Suprapubic skin (tissue), 4 donors: Measurements from ENCODE around the gene TMEM187. TPM values are rescaled to one million over a fixed set of nuclear protein-coding genes. Genes with fewer than 3 reads are reported as not detected.

Experiments
- DNase-seq, 2 donors: peaks; one replicate each; pipeline ENCODE4 v3.0.0-alpha.2; 2019; ENCODE audit warnings: low spot score in 2 of 2
- H3K27ac ChIP-seq: fragments of 200-600 bp; sonication (generic); one replicate; pipeline ENCODE4 v1.5.1; 2019
- H3K27me3 ChIP-seq: fragments of 200-600 bp; sonication (generic); one replicate; pipeline ENCODE4 v1.5.1; 2019
- H3K36me3 ChIP-seq: fragments of 200-600 bp; sonication (generic); one replicate; pipeline ENCODE4 v1.5.1; 2019
- H3K4me1 ChIP-seq: fragments of 200-600 bp; sonication (generic); one replicate; pipeline ENCODE4 v1.5.1; 2019
- H3K4me3 ChIP-seq: fragments of 200-600 bp; sonication (generic); one replicate; pipeline ENCODE4 v1.5.1; 2019; ENCODE audit warnings: mild to moderate bottlenecking
- H3K9me3 ChIP-seq: fragments of 200-600 bp; sonication (generic); one replicate; pipeline ENCODE4 v1.5.1; 2019
- EP300 ChIP-seq: sonication (generic); formaldehyde crosslinking; IDR thresholded peaks from one replicate; pipeline ENCODE4 v1.6.1; 2017; ENCODE audit warnings: antibody characterized with exemption
- POLR2A ChIP-seq, 2 donors: fragments of 450-650 bp; IDR thresholded peaks; one replicate each; pipeline ENCODE4 v1.6.1; 2017; ENCODE audit warnings: antibody characterized with exemption in 2 of 2, mild to moderate bottlenecking in 2 of 2, moderate library complexity in 2 of 2
- POLR2AphosphoS5 ChIP-seq, 3 donors: sonication (generic); formaldehyde crosslinking; IDR thresholded peaks; one replicate each; pipeline ENCODE4 v1.6.1; 2017; ENCODE audit warnings: antibody characterized with exemption in 3 of 3
- WGBS: methylation state at CpG from one replicate; pipeline ENCODE4 v1.1.5; 2018; 5-methylcytosine and 5-hydroxymethylcytosine counted together
- total RNA-seq, 4 donors: library from RNA; depleted of rRNA; stranded (reverse); fragments of >200 nt; gene quantifications; one replicate each; pipeline ENCODE4 v1.1.0, GENCODE V29; 2016
- TF ChIP-seq, protein P1 (sequence below), 2 donors: fragments of 200-600 bp in 1 of 2; fragments of 450-650 bp in 1 of 2; sonication (generic) in 1 of 2; IDR thresholded peaks; one replicate each; pipeline ENCODE4 v1.5.1; 2016 to 2019; ENCODE audit warnings: antibody characterized with exemption in 2 of 2, mild to moderate bottlenecking in 1 of 2, moderate library complexity in 1 of 2

The TMEM187 gene
- total RNA-seq, 4 donors from 2014 or later = 7.8 to 10.7 (median 8.6) TPM

DNA sequence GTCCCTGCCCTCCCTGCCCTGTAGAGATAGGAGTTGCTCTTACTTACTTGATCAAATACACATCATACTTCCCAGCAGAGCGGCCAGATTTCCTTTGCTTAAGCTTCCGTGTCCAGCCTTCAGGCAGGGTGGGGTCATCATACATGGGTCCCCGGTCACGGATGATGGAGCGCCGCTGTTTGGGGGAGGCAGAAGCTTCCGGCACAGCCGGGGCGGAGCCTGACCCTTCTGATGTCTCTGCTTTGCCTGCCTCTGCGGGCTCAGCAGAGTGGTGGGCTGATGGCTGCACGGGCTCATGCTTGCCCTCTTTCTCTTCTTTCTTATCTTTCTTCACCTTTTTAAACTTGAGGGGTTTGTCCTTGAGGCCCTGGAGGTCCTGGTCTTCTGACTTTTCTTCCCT is 59.6 kb downstream of the TMEM187 start:
- WGBS = 91% methylated on average over 11 of the region's 11 CpGs
- TF ChIP-seq POLR2A (IDR thresholded peaks at IDR 0.05) (no peak), EP300 (no peak), POLR2AphosphoS5 (IDR thresholded peaks at IDR 0.05) (no peak)
- TF ChIP-seq, protein P1, sequence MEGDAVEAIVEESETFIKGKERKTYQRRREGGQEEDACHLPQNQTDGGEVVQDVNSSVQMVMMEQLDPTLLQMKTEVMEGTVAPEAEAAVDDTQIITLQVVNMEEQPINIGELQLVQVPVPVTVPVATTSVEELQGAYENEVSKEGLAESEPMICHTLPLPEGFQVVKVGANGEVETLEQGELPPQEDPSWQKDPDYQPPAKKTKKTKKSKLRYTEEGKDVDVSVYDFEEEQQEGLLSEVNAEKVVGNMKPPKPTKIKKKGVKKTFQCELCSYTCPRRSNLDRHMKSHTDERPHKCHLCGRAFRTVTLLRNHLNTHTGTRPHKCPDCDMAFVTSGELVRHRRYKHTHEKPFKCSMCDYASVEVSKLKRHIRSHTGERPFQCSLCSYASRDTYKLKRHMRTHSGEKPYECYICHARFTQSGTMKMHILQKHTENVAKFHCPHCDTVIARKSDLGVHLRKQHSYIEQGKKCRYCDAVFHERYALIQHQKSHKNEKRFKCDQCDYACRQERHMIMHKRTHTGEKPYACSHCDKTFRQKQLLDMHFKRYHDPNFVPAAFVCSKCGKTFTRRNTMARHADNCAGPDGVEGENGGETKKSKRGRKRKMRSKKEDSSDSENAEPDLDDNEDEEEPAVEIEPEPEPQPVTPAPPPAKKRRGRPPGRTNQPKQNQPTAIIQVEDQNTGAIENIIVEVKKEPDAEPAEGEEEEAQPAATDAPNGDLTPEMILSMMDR (IDR thresholded peaks at IDR 0.05) = no peak
- H3K9me3 ChIP-seq = no peaks in the 10 kb centered on the region
- H3K4me1 ChIP-seq = no peaks in the 10 kb centered on the region
- no peaks in the 10 kb centered on the region for H3K27me3 ChIP-seq
- no peak for DNase-seq
- no peak overlapping the region for H3K27ac ChIP-seq
- peaks cover 30% of the 10 kb centered on the region for H3K36me3 ChIP-seq
- H3K4me3 ChIP-seq = no peak overlapping the region

DNA sequence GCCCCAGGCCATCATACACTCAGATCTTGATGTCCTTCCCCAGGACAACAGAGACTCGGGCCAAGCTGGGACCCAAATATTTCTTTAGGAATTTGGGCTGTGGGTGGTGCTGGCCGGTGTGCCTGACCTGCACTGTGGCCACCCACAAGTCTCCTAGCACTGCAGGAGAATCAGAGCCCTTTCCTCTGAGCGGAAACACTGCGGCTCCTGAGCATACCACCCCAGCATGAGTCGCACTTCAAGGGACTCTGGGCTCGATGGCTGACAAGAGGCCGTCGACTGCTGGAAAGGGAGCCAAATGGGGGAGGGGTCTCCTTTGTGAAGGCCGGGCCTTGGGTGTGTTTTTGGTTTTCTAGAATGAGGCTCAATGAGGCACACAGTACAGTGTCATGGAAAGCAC is 60.1 kb downstream of the TMEM187 start:
- Histone ChIP-seq H3K27ac (no peak overlapping the region), H3K36me3 (peaks cover 30% of the 10 kb centered on the region), H3K4me3 (no peak overlapping the region), H3K9me3 (no peaks in the 10 kb centered on the region), H3K4me1 (no peaks in the 10 kb centered on the region), H3K27me3 (no peaks in the 10 kb centered on the region)
- no peak for TF ChIP-seq EP300
- TF ChIP-seq, protein P1 (IDR thresholded peaks at IDR 0.05) = no peak
- no peak for DNase-seq
- WGBS = 80% methylated on average over 1 of the region's 9 CpGs

Other genes with a start within 250 kb of the TMEM187 start
- gene BCAP31, start 248.4 kb upstream of the TMEM187 start, total RNA-seq = 100 to 1,000 TPM; 112 to 170 (median 167) TPM
- 1 to 10 TPM; 5.9 to 9.4 (median 7.4) TPM for gene ABCD1, start 247.9 kb upstream of the TMEM187 start, total RNA-seq
- 10 to 100 TPM; 13.5 to 23.9 (median 19.8) TPM for gene PLXNB3, start 208.5 kb upstream of the TMEM187 start, total RNA-seq
- gene SRPK3, start 191.7 kb upstream of the TMEM187 start, total RNA-seq = 1 to 10 TPM in 2 of 4 donors, under 1 TPM in 2; 0.42 to 3.1 (median 1.2) TPM
- gene IDH3G, start 178.4 kb upstream of the TMEM187 start, total RNA-seq = 100 to 1,000 TPM in 1 of 4 donors, 10 to 100 TPM in 3; 58.1 to 105 (median 93.8) TPM
- 100 to 1,000 TPM in 3 of 4 donors, 10 to 100 TPM in 1; 86.7 to 200 (median 150) TPM for gene SSR4, start 178.1 kb upstream of the TMEM187 start, total RNA-seq
- gene PDZD4, start 142.2 kb upstream of the TMEM187 start, total RNA-seq = 1 to 10 TPM; 2.0 to 6.3 (median 3.0) TPM
- gene L1CAM, start 86.6 kb upstream of the TMEM187 start, total RNA-seq = 10 to 100 TPM in 1 of 4 donors, 1 to 10 TPM in 3; 4.1 to 10.4 (median 8.5) TPM
- gene AVPR2, start 68.1 kb upstream of the TMEM187 start, total RNA-seq = 1 to 10 TPM in 3 of 4 donors, under 1 TPM in 1; 0.78 to 2.4 (median 1.5) TPM
- 10 to 100 TPM in 2 of 4 donors, 1 to 10 TPM in 2; 4.8 to 17.6 (median 9.6) TPM for gene ARHGAP4, start 46.5 kb upstream of the TMEM187 start, total RNA-seq
- 10 to 100 TPM; 58.5 to 97.2 (median 73.0) TPM for gene NAA10, start 37.7 kb upstream of the TMEM187 start, total RNA-seq
- gene RENBP, start 28.1 kb upstream of the TMEM187 start, total RNA-seq = 1 to 10 TPM; 1.7 to 9.9 (median 4.6) TPM
- gene HCFC1, start 936 bp upstream of the TMEM187 start, total RNA-seq = 10 to 100 TPM; 51.9 to 72.2 (median 55.3) TPM
- 10 to 100 TPM; 51.3 to 61.5 (median 58.3) TPM for gene IRAK1, start 47.1 kb downstream of the TMEM187 start, total RNA-seq
- gene MECP2, start 125.0 kb downstream of the TMEM187 start, total RNA-seq = 10 to 100 TPM; 19.7 to 76.0 (median 33.9) TPM
- not detected for gene OPN1LW, start 171.5 kb downstream of the TMEM187 start, total RNA-seq
- not detected for gene OPN1MW, start 209.8 kb downstream of the TMEM187 start, total RNA-seq
- not detected for gene OPN1MW2, start 247.0 kb downstream of the TMEM187 start, total RNA-seq